DOHH2 (cell line): ENCODE results near the gene BPIFB2.
A peak's percentile ranks its signal among the peaks of the same experiment; 100 is the strongest.

ENCODE experiments used
- H3F3A ChIP-seq: fragments of 200-600 bp; sonication (generic), shearing (Covaris generic); 2 replicates; pipeline ENCODE4 v1.6.0; 2016; ENCODE audit warnings: antibody characterized with exemption, mild to moderate bottlenecking; ENCODE audit not compliant: control insufficient read depth, insufficient read depth
- H3K27ac ChIP-seq: fragments of 200-600 bp; sonication (generic); 2 replicates; pipeline ENCODE4 v1.5.1; 2014; ENCODE audit warnings: low read depth, mild to moderate bottlenecking, low read length, moderate library complexity
- H3K27me3 ChIP-seq: fragments of 200-600 bp; sonication (generic); 2 replicates; pipeline ENCODE4 v1.6.1; 2014; ENCODE audit warnings: mild to moderate bottlenecking, low read length, mixed read lengths; ENCODE audit not compliant: control insufficient read depth
- H3K36me3 ChIP-seq: fragments of 200-600 bp; sonication (generic); 2 replicates; pipeline ENCODE4 v1.6.1; 2014; ENCODE audit warnings: mild to moderate bottlenecking, low read length, moderate library complexity, mixed read lengths; ENCODE audit not compliant: control insufficient read depth
- H3K4me1 ChIP-seq: fragments of 200-600 bp; sonication (generic); 2 replicates; pipeline ENCODE4 v1.6.1; 2014; ENCODE audit warnings: mild to moderate bottlenecking, low read length, mixed read lengths; ENCODE audit not compliant: control insufficient read depth
- H3K4me2 ChIP-seq: fragments of 200-600 bp; sonication (generic); 2 replicates; pipeline ENCODE4 v1.6.0; 2014; ENCODE audit warnings: mild to moderate bottlenecking, low read length, moderate library complexity
- H3K4me3 ChIP-seq: fragments of 200-600 bp; sonication (generic); 2 replicates; pipeline ENCODE4 v1.5.1; 2014; ENCODE audit warnings: mild to moderate bottlenecking, low read length, mixed read lengths
- H3K79me2 ChIP-seq: fragments of 200-600 bp; sonication (generic); 2 replicates; pipeline ENCODE4 v1.6.1; 2014; ENCODE audit warnings: mild to moderate bottlenecking, low read length, mixed read lengths; ENCODE audit not compliant: control insufficient read depth
- H3K9me2 ChIP-seq: fragments of 200-600 bp; sonication (generic); replicated peaks from 2 replicates; pipeline ENCODE4 v1.6.1; 2014; ENCODE audit warnings: mild to moderate bottlenecking, low read length, mixed read lengths; ENCODE audit not compliant: control insufficient read depth
- H3K9me3 ChIP-seq: fragments of 200-600 bp; sonication (generic); 2 replicates; pipeline ENCODE4 v1.6.1; 2014; ENCODE audit warnings: antibody characterized with exemption, low read length, mixed read lengths; ENCODE audit not compliant: control insufficient read depth, insufficient read depth
- H4K20me1 ChIP-seq: fragments of 200-600 bp; sonication (generic); 2 replicates; pipeline ENCODE4 v1.6.0; 2014; ENCODE audit warnings: low read depth, mild to moderate bottlenecking, antibody characterized with exemption, low read length, moderate library complexity; ENCODE audit not compliant: control insufficient read depth, insufficient read depth
- CTCF ChIP-seq: fragments of 200-600 bp; sonication (generic); IDR thresholded peaks from one replicate; pipeline ENCODE4 v1.5.1; 2014; ENCODE audit warnings: antibody characterized with exemption, mild to moderate bottlenecking, low read depth, low read length; ENCODE audit not compliant: poor library complexity, severe bottlenecking
- EZH2phosphoT487 ChIP-seq: fragments of 200-600 bp; sonication (generic); IDR thresholded peaks from 2 replicates; pipeline ENCODE4 v1.6.1; 2017; ENCODE audit warnings: borderline replicate concordance, mild to moderate bottlenecking, antibody characterized with exemption, low read length, moderate library complexity, mixed read lengths

The BPIFB2 gene

GRCh38 chr20:33004141-33004751 lies 3.3 kb upstream of the BPIFB2 start, which contains the start of gene SUN5:
TSS of gene SUN5 (minus strand) at chr20:33004433. CDS start at chr20:33004340, 93 bp downstream.
- no peaks in the 10 kb centered on the region for H3K9me3 ChIP-seq

DNA sequence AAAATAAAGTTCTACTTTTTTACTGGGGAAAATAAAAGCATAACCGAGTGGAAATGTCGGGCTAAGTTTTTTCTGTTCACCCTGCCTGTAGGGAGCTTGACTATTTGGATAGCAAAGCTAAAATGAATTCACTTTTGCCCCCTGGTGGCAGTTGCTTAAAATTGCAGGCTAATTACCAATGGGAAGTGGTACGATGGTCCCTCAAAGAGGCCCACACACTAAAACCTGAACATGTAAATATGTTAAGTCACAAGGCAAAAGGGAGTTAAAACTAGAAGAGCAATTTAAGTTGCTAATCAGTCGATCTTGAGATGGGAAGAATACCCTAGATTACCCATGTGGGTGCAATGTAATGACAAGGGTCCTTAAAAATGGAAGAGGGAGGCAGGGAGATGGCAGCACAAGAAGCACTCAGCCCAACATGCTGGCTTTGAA lies 2.4 kb upstream of the BPIFB2 start:
- no peak overlapping the region for H3K4me2 ChIP-seq
- no peaks in the 10 kb centered on the region for H3K4me1 ChIP-seq
- H3K4me3 ChIP-seq: no peak overlapping the region
- no peaks in the 10 kb centered on the region for H3K36me3 ChIP-seq
- no peaks in the 10 kb centered on the region for H3K27me3 ChIP-seq
- TF ChIP-seq EZH2phosphoT487 (no peak), CTCF (peak; percentile 84)
- no peaks in the 10 kb centered on the region for H3F3A ChIP-seq
- H4K20me1 ChIP-seq: no peaks in the 10 kb centered on the region
- H3K27ac ChIP-seq: no peak overlapping the region
- H3K9me3 ChIP-seq: no peaks in the 10 kb centered on the region
- H3K79me2 ChIP-seq: no peaks in the 10 kb centered on the region
- H3K9me2 ChIP-seq: no peaks in the 10 kb centered on the region

More at GRCh38 chr20:33004141-33004751, 3.3 kb upstream of the BPIFB2 start, which contains the start of gene SUN5:
- no peaks in the 10 kb centered on the region for H3K79me2 ChIP-seq
- H3F3A ChIP-seq: no peaks in the 10 kb centered on the region
- TF ChIP-seq CTCF: no peak
- TF ChIP-seq EZH2phosphoT487: no peak
- H3K27ac ChIP-seq: no peak within 1 kb of the TSS
- H3K4me1 ChIP-seq: no peaks in the 10 kb centered on the region
- no peaks in the 10 kb centered on the region for H4K20me1 ChIP-seq
- H3K36me3 ChIP-seq: no peaks in the 10 kb centered on the region
- no peaks in the 10 kb centered on the region for H3K9me2 ChIP-seq
- H3K4me2 ChIP-seq: no peak within 1 kb of the TSS
- H3K4me3 ChIP-seq: no peak within 1 kb of the TSS
- no peaks in the 10 kb centered on the region for H3K27me3 ChIP-seq

- H3K9me2 ChIP-seq: no peaks in the 10 kb centered on the region
- no peak overlapping the region for H3K4me3 ChIP-seq
- H4K20me1 ChIP-seq: no peaks in the 10 kb centered on the region
- H3K36me3 ChIP-seq: no peaks in the 10 kb centered on the region
- H3K27me3 ChIP-seq: 0 out of 2 replicates have a peak, but pooled peaks cover 3% of the 10 kb centered on the region
- H3K4me2 ChIP-seq: no peak overlapping the region
- no peaks in the 10 kb centered on the region for H3K4me1 ChIP-seq
- no peak for TF ChIP-seq EZH2phosphoT487
- TF ChIP-seq CTCF: no peak
- no peak overlapping the region for H3K27ac ChIP-seq
- H3F3A ChIP-seq: no peaks in the 10 kb centered on the region
- no peaks in the 10 kb centered on the region for H3K79me2 ChIP-seq
- H3K9me3 ChIP-seq: no peaks in the 10 kb centered on the region
Observed at GRCh38 chr20:33005908-33006775, 1.4 kb upstream of the BPIFB2 start.
